HG02840 (cell line): ENCODE measurements around the gene EDC4.
"Not testable (repeated sequence)": the region's sequence is repeated elsewhere in the genome, so short reads cannot be mapped to it uniquely, and the experiment has no call there.

Source experiments
- ATAC-seq: cut with Tn5 transposase; IDR thresholded peaks from one replicate; pipeline ENCODE4 v1.9.1; 2021; ENCODE audit warnings: mild to moderate bottlenecking, moderate library complexity, moderate number of reproducible peaks; ENCODE audit not compliant: unreplicated experiment, low FRiP score

Gene EDC4

DNA sequence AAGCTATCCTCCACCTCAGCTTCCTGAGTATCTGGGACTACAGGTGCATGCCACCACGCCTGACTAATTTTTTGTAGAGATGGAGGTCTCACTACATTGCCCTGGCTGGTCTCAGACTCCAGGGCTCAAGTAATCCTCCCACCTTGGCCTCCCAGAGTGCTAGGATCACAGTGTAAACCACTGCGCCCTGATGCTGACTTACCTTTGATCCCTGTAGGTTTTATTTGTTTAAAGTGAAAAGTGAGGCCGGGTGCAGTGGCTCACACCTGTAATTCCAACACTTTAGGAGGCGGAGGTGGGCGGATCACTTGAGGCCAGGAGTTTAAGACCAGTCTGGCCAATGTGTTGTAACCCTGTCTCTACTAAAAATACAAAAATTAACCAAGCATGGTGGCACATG lies 28.9 kb downstream of the EDC4 start:
- ATAC-seq, result no peak

DNA sequence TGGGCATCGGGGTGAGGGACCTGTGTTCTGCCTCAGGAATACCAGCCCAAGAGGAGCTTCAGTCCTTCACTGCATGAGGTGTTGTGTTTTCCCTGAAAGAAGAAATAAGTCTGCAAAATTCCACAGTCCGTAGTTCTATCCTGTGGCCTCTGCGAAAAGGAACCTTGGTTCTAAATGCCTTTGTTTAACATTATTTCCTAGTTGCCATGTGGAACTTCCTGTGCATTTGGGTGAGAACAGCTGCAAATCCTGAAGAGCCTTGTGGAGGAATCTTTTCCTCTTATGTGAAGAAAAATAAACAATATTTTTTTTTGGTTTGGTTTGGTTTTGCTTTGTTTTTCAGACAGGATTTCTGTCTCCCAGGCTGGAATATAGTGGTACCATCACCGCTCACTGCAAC lies 30.0 kb downstream of the EDC4 start:
- ATAC-seq, result no peak

DNA sequence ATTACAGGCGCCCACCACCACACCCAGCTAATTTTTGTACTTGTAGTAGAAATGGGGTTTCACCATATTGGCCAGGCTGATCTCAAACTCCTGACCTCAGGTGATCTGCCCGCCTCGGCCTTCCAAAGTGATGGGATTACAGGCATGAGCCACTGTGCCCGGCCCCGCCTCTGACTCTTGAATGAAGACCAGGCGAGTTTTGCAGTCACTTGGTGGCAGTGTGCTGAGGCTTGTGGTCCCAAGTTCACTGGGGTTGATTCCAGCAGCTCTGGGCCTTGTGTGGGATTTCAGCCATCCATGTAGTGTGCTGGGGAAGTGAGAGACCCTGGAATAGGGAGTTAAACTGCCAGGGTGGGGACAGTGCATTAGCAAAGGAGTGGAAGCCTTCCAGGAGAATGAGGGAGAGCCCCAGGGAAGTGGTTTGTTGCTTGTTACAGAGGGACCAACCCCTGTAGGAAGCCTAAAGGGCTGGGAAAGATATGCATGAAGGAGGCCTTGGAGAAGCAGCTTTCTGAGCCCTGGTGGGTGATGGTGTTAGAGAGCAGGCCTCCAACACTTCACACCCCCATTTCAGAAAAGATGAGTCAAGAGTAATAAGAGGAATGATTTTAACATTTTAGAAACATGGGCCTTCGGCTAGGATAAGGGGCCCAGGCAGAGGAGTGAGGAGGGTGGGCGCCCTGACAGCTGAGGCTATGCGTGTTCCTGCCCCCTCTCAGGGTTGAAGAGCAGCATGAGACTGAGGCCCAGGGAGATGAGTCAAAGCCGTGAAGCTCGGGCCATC lies 34.7 kb downstream of the EDC4 start:
- ATAC-seq, result no peak

DNA sequence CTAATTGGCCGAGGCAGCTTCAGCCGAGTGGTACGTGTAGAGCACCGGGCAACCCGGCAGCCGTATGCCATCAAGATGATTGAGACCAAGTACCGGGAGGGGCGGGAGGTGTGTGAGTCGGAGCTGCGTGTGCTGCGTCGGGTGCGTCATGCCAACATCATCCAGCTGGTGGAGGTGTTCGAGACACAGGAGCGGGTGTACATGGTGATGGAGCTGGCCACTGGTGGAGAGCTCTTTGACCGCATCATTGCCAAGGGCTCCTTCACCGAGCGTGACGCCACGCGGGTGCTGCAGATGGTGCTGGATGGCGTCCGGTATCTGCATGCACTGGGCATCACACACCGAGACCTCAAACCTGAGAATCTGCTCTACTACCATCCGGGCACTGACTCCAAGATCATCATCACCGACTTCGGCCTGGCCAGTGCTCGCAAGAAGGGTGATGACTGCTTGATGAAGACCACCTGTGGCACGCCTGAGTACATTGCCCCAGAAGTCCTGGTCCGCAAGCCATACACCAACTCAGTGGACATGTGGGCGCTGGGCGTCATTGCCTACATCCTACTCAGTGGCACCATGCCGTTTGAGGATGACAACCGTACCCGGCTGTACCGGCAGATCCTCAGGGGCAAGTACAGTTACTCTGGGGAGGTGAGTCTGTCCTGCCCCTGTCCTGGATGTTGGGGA lies 36.3 kb downstream of the EDC4 start:
- no peak for ATAC-seq

DNA sequence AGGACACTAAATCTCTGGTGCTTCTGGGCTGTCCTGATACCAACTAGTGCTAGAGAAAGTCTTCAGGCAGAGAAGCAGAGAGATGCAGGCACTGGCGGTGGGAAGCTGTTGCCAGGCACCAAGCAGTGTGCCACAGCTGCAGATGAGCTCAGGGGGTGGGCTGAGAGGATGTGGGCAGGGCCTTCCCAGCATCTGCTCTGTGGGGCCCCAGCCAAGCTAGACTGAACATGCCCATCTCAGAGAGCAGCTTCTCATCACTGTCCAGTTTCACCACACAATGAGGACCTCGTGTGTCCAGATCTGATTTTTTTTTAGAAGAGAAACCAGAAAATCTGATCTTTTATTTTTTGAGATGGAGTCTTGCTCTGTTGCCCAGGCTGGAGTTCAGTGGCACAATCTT lies 37.3 kb downstream of the EDC4 start:
- ATAC-seq, result no peak

DNA sequence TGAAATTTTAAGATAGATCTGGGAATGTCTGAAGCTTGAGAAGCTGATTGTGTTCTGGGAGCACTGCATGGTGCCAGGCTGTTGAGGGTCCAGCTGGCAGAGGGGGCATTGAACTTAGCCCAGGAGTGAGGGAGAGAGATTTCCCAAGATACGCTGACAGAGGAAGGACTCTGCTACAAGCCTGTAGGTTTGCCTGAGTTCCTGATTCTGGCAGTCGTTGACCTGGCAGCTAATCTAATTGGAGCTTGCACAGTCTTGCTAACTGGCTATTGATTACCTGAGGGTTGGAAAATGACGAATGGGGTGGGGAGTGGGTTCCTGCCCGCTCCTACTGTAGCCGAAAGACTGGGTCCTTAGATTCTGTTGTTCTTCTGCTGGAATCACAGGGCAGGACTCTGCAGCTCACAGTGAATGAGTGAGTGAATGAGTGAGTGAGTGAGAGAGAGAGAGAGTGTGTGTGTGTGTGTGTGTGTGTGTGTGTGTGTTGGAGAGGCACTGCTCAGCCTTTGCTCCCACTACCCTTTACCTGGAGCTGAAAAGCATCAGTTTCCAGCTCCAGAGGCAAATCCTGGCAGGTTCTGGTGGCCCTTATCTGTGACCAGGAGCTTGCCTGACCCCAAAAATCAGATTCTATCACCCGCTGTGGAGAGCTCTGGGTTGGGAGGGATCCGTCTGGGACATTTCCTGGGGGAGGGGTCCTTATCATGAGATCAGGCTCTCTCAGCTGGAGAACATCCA lies 42.1 kb downstream of the EDC4 start:
- ATAC-seq, result no peak

DNA sequence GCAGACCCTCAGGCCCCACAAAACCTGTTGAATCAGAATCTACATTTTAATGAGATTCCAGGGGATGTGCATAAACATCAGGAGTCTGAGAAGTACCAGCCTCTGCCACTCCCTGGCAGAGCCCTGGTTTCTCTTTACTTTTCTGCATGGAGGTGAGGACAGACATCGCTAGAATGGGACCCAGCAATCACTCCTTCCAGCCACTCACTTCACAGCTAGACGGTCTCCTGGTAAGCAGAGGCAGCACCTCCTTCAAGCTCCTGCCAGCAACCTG lies 42.6 kb downstream of the EDC4 start:
- not testable (repeated sequence) for ATAC-seq

DNA sequence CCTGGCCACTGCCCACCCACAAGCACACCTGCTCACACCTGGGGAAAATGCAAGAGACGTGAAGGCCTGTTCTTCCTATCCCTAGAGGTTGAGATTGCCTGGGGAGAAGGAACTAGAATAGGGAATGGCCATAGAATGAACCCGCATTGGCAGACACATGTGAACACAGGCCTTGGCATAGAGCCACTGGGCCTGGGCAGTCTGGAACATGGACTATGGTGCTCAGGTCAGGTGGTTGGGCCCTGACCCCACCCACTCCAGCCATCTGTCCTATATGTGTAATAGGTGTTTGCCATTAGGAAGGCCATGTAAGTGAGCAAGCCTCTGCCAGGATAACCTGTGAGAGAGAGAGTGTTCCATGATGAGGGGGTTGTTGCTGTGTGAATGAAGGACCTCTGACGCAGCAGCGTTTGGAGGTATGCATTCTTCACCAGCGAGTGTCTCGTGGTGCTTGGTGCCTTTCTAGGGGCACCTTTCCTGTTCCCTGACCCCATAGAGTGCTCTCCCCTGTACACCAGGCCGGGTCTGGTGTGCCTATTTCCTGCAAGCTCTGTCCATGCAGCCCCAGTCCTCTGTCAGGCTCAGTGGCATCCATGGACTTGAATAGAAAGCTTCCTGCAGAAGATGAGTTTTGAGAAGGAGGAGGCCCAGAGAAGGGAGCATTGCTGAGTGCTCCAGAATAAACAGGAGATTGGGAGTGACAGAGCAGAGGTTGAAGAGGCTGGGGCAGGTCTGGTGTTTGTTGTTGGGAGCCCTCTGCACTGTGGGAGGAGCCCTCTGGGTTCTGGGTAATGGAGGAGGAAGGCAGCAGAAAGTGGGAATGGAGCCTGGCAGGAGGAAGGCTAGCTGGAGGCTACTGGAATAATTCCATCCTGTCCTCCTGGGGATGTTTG lies 43.2 kb downstream of the EDC4 start:
- ATAC-seq, result no peak

DNA sequence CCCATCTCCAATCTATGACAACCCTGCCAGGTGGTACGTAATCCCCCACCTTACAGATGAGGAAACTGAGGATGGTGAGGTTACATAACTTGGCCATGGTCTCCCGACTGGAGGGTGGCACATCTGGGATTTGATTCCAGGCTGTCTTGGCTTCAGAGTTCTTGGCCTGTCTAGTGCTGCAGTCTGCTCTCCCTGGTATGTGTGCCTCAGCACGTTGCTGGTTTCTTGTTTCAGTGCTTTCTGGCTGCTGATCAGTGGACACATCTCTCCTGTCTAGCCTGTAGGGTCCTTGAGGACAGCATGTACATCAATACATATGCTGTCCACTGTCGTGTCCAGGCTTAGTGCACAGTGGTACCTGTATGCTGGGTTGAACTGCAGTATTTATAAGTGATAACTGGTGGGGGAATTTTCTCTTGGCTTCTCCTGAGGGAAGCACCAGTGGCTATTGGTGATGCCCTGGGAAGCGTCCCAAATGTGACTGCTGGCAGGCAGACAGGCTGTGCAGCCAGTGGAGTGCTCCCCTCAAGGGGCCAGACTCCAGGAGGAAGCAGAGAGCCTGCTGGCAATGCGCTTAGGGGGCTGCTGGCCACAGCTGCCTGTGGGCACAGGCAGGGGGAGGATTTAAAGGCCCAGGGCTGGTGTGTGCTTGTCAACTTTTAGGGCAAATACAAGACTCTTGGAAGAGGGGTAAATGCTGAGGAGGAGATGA lies 44.4 kb downstream of the EDC4 start:
- ATAC-seq, result no peak

DNA sequence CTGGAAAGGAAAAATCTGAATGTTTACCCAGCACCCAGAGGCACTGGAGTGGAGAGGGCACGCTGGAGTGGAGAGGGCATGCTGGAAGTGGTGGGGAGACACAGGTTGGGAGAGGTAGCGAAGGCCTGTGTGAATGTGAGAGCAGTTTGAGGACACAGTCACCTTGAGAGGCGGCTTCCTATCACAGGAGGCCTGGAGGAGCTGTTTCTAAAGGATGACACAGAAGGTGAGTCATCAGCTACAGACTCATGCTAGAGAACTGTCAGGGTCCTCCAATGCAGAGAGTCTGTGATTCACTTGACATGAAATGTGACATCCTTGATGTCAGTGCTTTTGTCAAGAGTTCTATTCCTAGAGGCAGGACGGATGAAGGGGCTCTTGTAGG lies 45.0 kb downstream of the EDC4 start:
- no peak for ATAC-seq

DNA sequence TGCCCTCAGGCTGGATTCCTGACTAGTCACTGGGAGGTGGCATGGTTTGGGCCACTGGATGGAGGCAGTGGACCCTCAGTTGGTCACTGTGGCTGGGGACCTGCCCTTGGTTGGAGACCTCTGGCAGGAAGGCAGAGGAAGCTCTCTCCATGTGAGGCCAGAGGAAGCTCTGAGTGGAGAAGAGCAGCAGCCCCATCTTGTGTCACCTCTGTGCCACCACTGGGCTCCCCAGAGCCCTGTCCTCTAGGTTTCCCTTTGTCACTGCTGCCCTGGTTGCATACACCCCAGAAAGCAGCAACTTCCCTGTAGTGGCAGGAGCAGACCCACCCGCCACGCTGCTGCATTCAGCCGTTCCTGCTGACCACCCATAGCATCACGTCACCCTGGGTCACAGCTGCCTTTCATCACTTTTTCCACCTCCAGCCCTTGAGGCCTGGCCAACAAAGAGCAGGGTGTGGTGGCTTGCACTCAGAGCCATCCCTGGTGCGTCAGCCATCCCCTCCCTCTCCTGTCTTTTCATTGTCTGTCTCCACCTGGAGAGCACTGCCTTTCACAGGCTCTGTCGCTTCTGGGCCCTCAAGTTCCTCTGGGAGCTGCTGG lies 46.9 kb downstream of the EDC4 start:
- no peak for ATAC-seq

DNA sequence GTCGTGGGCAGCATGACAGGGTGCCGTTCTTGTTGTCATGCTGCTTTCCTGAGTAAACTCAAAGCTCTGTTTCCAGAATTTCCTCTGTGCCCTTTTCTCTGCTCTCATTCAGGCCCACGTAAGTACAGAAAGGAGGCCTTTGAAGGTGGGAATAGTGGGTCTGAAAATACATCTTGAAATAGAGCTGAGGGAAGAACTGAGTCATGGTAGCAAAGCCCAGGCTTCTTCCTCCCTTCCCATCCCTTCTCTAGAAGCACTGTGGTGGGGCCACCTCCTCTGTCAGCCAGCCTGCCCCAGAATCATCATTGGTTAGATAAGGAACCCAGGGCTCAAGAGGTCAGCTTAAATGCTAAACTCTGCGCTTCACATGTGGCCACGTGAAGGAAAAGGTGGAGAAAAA lies 49.4 kb downstream of the EDC4 start:
- ATAC-seq, result no peak

DNA sequence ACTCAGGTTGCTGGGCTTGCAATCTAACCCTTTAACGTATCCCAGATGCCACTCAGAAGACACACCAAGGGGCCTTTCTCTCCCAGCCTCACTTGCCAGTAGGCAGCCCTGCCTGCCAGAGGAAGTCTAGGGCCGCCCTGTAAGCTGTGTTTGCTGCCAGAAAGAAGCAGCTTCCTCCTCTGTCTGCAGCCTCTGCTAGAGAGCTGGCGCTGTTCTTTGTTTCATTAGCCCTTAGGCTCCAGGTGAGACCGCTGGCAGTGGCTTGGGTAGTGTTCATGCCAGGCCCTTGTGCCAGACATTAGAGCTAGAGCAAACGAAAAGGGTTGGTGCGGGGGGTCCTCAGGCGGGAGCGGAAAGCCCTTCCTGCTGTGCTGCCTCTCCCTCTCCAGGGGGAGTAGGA lies 49.9 kb downstream of the EDC4 start:
- ATAC-seq, result no peak

DNA sequence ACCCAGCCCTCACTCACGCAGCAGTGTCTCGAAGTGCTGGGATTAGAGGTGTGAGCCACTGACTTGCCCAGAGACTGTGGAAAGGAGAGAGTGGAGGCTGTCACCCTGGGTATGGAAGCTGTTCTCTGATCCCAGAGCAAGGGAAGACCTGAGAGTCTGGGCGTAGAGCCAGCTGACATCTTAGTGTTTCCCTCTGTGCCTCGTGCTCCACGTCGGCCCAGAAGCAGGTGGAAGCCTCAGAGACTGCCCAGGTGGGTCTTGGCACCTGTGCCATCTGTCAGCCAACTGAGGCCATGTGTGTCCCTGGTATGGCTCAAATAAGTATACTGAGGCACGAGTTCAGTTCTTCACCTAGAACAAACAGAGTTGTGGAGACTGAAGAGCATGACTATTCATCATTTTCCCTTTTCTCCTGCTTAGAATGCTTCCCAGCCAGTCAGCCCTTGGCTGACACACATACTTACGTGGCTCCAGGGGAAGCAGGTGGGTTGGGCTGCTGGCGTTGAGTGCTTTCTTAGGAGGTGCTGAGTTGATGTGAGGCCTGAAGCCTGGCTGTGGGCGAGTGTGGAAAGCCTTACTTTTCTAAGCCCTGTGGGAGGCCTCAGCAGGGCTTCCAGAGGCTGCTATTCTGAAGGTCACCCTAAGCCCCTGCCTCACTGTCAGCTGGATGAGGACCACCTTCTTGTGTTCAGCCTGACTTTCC lies 50.7 kb downstream of the EDC4 start:
- no peak for ATAC-seq

DNA sequence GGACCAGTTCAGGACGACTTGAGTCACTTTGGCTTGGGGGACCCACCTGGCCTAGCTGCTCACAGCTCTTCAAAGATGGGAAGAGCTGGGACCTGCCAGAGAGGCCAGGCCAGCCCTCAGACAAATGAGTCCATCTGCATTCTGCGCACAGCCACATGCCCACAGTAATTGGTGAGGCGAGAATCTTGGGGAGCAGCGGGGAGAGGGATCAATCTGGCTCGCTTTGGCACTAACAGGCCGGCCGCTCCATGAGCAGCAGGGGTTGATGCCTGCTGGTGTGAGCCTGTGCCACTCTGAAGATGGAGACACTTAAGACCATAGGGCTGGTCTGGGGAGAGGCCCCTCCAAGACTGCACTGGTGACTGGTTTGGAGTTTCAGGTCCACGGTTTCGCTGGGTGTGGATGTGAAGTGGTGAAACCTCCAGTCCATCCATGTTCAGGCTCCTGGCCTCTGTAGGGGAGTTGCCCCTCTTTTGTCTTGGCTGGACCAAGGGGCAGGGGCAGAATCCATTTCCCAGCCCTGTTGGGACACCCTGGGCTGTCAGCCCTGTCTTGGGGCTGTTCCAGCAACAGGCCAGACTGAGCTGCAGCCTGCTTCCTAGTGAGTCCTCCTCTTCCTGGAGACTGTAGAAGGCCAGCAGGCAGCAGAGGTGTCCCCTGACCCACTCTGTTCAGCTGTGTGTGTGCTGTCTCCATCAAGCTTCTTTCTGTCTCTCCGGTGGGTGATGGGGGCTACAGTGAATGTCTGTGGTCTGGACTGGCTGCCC lies 51.5 kb downstream of the EDC4 start:
- ATAC-seq, result no peak

DNA sequence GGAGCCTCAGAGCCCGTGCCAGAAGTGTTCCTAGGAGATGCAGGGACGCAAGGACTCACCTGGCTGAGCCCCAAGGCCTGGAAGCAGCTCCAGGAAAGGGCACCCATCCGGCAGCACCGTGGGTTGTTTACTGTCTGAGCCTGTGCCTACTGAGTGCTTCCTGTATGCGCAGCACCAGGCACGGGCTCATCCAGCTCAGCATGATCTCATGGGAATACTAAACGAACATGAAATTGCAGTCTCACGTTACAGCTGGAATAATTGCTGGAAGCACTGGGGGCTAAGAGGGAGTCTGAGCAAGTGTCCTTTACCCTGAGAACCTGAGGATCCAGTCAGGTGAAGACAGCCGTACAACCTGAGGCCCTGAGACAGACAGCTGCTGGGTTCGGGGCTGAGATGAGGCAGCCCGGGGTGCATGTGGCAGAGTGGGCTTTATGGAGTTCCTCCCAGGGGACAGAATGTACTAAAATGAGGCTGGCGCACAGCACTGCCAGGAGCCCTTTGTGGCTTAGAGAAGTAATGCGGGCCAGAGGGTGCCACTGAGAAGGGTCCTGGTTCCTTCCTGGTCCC lies 53.4 kb downstream of the EDC4 start:
- ATAC-seq, result no peak

DNA sequence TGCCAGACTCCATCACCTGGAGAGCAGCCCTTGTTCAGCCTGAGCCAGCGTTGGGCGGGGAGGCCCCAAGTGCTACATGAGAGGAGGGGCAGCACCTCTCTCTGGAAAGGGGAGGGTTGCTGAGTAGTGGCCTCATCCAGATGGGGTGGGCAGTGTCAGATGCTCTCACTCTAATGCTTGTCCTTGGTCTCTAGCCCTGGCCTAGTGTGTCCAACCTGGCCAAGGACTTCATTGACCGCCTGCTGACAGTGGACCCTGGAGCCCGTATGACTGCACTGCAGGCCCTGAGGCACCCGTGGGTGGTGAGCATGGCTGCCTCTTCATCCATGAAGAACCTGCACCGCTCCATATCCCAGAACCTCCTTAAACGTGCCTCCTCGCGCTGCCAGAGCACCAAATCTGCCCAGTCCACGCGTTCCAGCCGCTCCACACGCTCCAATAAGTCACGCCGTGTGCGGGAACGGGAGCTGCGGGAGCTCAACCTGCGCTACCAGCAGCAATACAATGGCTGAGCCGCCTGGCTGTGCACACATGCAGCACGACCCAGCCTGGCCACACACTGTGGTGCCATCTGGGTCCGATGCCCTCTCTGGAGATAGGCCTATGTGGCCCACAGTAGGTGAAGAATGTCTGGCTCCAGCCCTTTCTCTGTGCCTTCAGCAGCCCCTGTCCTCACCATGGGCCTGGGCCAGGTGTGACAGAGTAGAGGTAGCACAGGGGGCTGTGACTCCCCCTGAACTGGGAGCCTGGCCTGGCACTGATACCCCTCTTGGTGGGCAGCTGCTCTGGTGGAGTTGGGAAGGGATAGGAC lies 54.5 kb downstream of the EDC4 start:
- no peak for ATAC-seq
